GM23248 (cell line): ENCODE measurements around the gene P3H1. TPM values are rescaled to one million over a fixed set of nuclear protein-coding genes. Genes with fewer than 3 reads are reported as not detected.

Source experiments
- DNase-seq: peaks from one replicate; pipeline ENCODE4 v3.0.0-alpha.2; 2015
- H2AFZ ChIP-seq: fragments of 200-600 bp; sonication (generic); 2 replicates; pipeline ENCODE4 v1.6.1; 2016; ENCODE audit warnings: antibody characterized with exemption
- H3F3A ChIP-seq: fragments of 200-600 bp; sonication (generic); 2 replicates; pipeline ENCODE4 v1.6.1; 2016; ENCODE audit warnings: mild to moderate bottlenecking, antibody characterized with exemption, mixed run types; ENCODE audit not compliant: insufficient read depth
- H3K27ac ChIP-seq: fragments of 200-600 bp; sonication (generic); 2 replicates; pipeline ENCODE4 v1.5.1; 2016; ENCODE audit warnings: mild to moderate bottlenecking
- H3K27me3 ChIP-seq: fragments of 200-600 bp; sonication (generic); replicated peaks from 2 replicates; pipeline ENCODE4 v1.6.1; 2016; ENCODE audit warnings: mild to moderate bottlenecking; ENCODE audit not compliant: insufficient read depth
- H3K36me3 ChIP-seq: fragments of 200-600 bp; sonication (generic); 2 replicates; pipeline ENCODE4 v1.6.1; 2016; ENCODE audit warnings: low read depth, mild to moderate bottlenecking
- H3K4me1 ChIP-seq: fragments of 200-600 bp; sonication (generic); 2 replicates; pipeline ENCODE4 v1.6.1; 2016; ENCODE audit warnings: mild to moderate bottlenecking; ENCODE audit not compliant: insufficient read depth
- H3K4me2 ChIP-seq: fragments of 200-600 bp; sonication (generic); one replicate; pipeline ENCODE4 v1.6.1; 2016; ENCODE audit warnings: mild to moderate bottlenecking; ENCODE audit not compliant: unreplicated experiment
- H3K4me3 ChIP-seq: fragments of 200-600 bp; sonication (generic); 2 replicates; pipeline ENCODE4 v1.5.1; 2016; ENCODE audit warnings: mild to moderate bottlenecking
- H3K79me2 ChIP-seq: fragments of 200-600 bp; sonication (generic); 2 replicates; pipeline ENCODE4 v1.6.1; 2016; ENCODE audit warnings: mild to moderate bottlenecking; ENCODE audit not compliant: insufficient read depth
- H3K9ac ChIP-seq: fragments of 200-600 bp; sonication (generic); 2 replicates; pipeline ENCODE4 v1.6.1; 2016; ENCODE audit warnings: mild to moderate bottlenecking
- H3K9me2 ChIP-seq: fragments of 200-600 bp; sonication (generic); 2 replicates; pipeline ENCODE4 v1.6.1; 2016; ENCODE audit warnings: mixed run types, mild to moderate bottlenecking, moderate library complexity; ENCODE audit not compliant: insufficient read depth
- H3K9me3 ChIP-seq: fragments of 200-600 bp; sonication (generic); one replicate; pipeline ENCODE4 v1.6.1; 2017; ENCODE audit warnings: low read depth
- H4K20me1 ChIP-seq: fragments of 200-600 bp; sonication (generic); 2 replicates; pipeline ENCODE4 v1.6.0; 2016; ENCODE audit not compliant: insufficient read depth
- EZH2 ChIP-seq: fragments of 200-600 bp; sonication (generic); IDR thresholded peaks from 2 replicates; pipeline ENCODE4 v1.6.1; 2018; ENCODE audit warnings: antibody characterized with exemption, mild to moderate bottlenecking; ENCODE audit not compliant: insufficient read depth, poor library complexity, severe bottlenecking
- EZH2phosphoT487 ChIP-seq: fragments of 200-600 bp; sonication (generic); IDR thresholded peaks from 2 replicates; pipeline ENCODE4 v1.6.1; 2018; ENCODE audit warnings: antibody characterized with exemption, moderate library complexity, mild to moderate bottlenecking, low read depth; ENCODE audit not compliant: insufficient read depth
- WGBS, 2 experiments: methylation state at CpG; one replicate each; pipeline ENCODE4 v1.1.6; 2015 to 2017; ENCODE audit warnings: low lambda C conversion rate in 2 of 2, low coverage in 1 of 2; ENCODE audit errors: missing lambda C conversion rate in 2 of 2; 5-methylcytosine and 5-hydroxymethylcytosine counted together
- in situ Hi-C: fragments of 300-500 bp; cut with MboI; formaldehyde crosslinking; loops from 2 replicates; pipeline ENCODE4 v1.15.0; 2020
- polyA plus RNA-seq: library from polyadenylated mRNA; unstranded; fragments of >200 nt; fragmentation: Nextera tagmentation; extraction: Ambion mirVana; gene quantifications from 2 replicates; pipeline ENCODE4 v1.2.1, GENCODE V29; 2016
- total RNA-seq: library from RNA; depleted of rRNA; stranded (reverse); fragments of >200 nt; shearing (Covaris generic); gene quantifications from 2 replicates; pipeline ENCODE4 v1.2.3, GENCODE V29; 2014

P3H1 gene
- total and polyA plus RNA-seq, 2 experiments from 2014 or later = 197 to 257 TPM

GRCh38 chr1:42759114-42759513 lies 7.7 kb downstream of the P3H1 start:
- in situ Hi-C loops = no loop called here
- no peak overlapping the region for H3K9ac ChIP-seq
- 70 to 73% methylated on average over 9 of the region's 9 CpGs for WGBS, 2 experiments
- no peaks in the 10 kb centered on the region; the same call in 1 of the 2 replicates for H4K20me1 ChIP-seq
- no peak for DNase-seq
- no peaks in the 10 kb centered on the region for H3K9me3 ChIP-seq
- H3K79me2 ChIP-seq = peaks cover 60% of the 10 kb centered on the region
- no peak overlapping the region for H3K27ac ChIP-seq
- H3K36me3 ChIP-seq = peaks cover 43% of the 10 kb centered on the region
- H2AFZ ChIP-seq = no peak overlapping the region
- H3K4me3 ChIP-seq = no peak overlapping the region
- H3K4me1 ChIP-seq = peaks cover 5% of the 10 kb centered on the region
- TF ChIP-seq EZH2 (no peak), EZH2phosphoT487 (no peak)
- no peaks in the 10 kb centered on the region for H3K27me3 ChIP-seq
- H3F3A ChIP-seq = peaks cover 21% of the 10 kb centered on the region
- H3K4me2 ChIP-seq = no peak overlapping the region
- H3K9me2 ChIP-seq = no peaks in the 10 kb centered on the region

GRCh38 chr1:42758641-42759040 lies 8.2 kb downstream of the P3H1 start:
- 93 to 94% methylated on average over 3 of the region's 3 CpGs for WGBS, 2 experiments

GRCh38 chr1:42757892-42758275 lies 8.9 kb downstream of the P3H1 start:
- TF ChIP-seq EZH2 (no peak), EZH2phosphoT487 (no peak)
- H3K4me3 ChIP-seq = no peak overlapping the region
- peaks cover 43% of the 10 kb centered on the region for H3K36me3 ChIP-seq
- no peak overlapping the region for H2AFZ ChIP-seq
- H3K27me3 ChIP-seq = no peaks in the 10 kb centered on the region
- no peak overlapping the region for H3K27ac ChIP-seq
- H4K20me1 ChIP-seq = no peaks in the 10 kb centered on the region; the same call in 1 of the 2 replicates
- in situ Hi-C loops = no loop called here
- no peak for DNase-seq
- no peaks in the 10 kb centered on the region for H3K9me2 ChIP-seq
- no peaks in the 10 kb centered on the region for H3K9me3 ChIP-seq
- no peak overlapping the region for H3K4me2 ChIP-seq
- H3K4me1 ChIP-seq = peaks cover 9% of the 10 kb centered on the region
- H3F3A ChIP-seq = peaks cover 26% of the 10 kb centered on the region
- H3K79me2 ChIP-seq = peaks cover 48% of the 10 kb centered on the region
- H3K9ac ChIP-seq = no peak overlapping the region

More at GRCh38 chr1:42758641-42759040, 8.2 kb downstream of the P3H1 start:
- Histone ChIP-seq H2AFZ (no peak overlapping the region), H3K9ac (no peak overlapping the region), H4K20me1 (no peaks in the 10 kb centered on the region; the same call in 1 of the 2 replicates), H3K4me3 (no peak overlapping the region), H3K9me2 (no peaks in the 10 kb centered on the region), H3K4me2 (no peak overlapping the region), H3K4me1 (peaks cover 2% of the 10 kb centered on the region; the same call in 1 of the 2 replicates), H3F3A (peaks cover 21% of the 10 kb centered on the region), H3K9me3 (no peaks in the 10 kb centered on the region), H3K27me3 (no peaks in the 10 kb centered on the region), H3K36me3 (peaks cover 43% of the 10 kb centered on the region), H3K79me2 (peaks cover 56% of the 10 kb centered on the region), H3K27ac (no peak overlapping the region)
- no peak for TF ChIP-seq EZH2
- TF ChIP-seq EZH2phosphoT487 = no peak
- in situ Hi-C loops = no loop called here
- DNase-seq = no peak

GRCh38 chr1:42756956-42757891 lies 9.6 kb downstream of the P3H1 start:
- no peak for TF ChIP-seq EZH2
- no peak for TF ChIP-seq EZH2phosphoT487
- Histone ChIP-seq H3K27me3 (no peaks in the 10 kb centered on the region), H3K9me2 (no peaks in the 10 kb centered on the region), H2AFZ (no peak overlapping the region), H3K36me3 (peaks cover 49% of the 10 kb centered on the region), H3K27ac (no peak overlapping the region), H4K20me1 (no peaks in the 10 kb centered on the region; the same call in 1 of the 2 replicates), H3F3A (peaks cover 26% of the 10 kb centered on the region), H3K4me1 (peaks cover 11% of the 10 kb centered on the region), H3K9me3 (no peaks in the 10 kb centered on the region), H3K79me2 (peaks cover 46% of the 10 kb centered on the region), H3K4me2 (no peak overlapping the region), H3K9ac (no peak overlapping the region), H3K4me3 (no peak overlapping the region)
- in situ Hi-C loops = no loop called here
- DNase-seq = peak; percentile 81
- WGBS, 2 experiments = 77% methylated on average over 17 of the region's 17 CpGs
